DMS 273 (cell line): Measurements from ENCODE around the gene WFDC5.
"Not testable (repeated sequence)": the region's sequence is repeated elsewhere in the genome, so short reads cannot be mapped to it uniquely, and the experiment has no call there.

Source experiments
- DNase-seq: peaks from one replicate; lab custom pipeline; 2025; ENCODE audit not compliant: unreplicated experiment; lab: John Stamatoyannopoulos, UW

WFDC5 gene, protein sequence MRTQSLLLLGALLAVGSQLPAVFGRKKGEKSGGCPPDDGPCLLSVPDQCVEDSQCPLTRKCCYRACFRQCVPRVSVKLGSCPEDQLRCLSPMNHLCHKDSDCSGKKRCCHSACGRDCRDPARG

DNA sequence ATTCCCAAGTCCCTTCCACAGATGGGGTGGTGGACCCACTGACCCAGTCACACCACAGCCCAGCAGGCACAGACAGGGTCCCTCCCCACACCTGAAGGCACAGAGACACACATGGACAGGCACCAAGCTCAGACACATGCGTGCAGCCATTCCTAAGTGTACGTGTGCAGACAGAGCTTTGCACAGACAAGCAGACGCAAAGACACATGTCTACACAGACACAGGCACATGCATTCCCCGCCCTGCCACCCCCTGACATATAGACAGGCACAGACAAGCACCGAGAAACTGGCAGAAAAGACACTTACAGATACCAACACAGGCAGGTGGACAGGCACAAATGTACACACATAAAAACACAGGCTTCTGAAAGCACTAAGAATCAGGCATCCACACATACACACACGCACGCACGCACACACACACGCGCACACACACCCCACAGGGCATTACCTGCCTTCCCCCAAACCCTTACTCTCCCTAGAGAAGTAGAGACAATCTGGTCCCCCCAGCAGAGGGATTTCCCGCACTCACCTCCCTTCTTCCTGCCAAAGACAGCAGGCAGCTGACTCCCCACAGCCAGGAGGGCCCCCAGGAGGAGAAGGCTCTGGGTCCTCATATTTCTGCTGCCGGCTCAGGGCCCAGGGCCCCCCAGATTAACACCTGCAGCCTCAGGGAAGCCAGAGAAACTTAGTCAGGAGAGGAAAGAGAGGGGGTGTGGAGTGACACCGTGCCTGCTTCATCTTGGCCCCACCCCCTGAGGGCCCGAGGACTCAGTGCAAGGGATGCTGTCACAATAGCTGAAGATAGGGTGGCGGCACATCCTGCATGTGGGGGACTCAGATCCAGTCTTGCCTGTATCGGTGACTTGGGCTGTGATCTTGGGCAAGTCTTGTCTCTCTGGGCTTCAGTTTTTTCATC lies at the start of gene WFDC5:
WFDC5 (minus strand) TSS at position 710 of the 921 bp plus-strand sequence; CDS start at position 619, 91 bp downstream.
- DNase-seq, result no peak

DNA sequence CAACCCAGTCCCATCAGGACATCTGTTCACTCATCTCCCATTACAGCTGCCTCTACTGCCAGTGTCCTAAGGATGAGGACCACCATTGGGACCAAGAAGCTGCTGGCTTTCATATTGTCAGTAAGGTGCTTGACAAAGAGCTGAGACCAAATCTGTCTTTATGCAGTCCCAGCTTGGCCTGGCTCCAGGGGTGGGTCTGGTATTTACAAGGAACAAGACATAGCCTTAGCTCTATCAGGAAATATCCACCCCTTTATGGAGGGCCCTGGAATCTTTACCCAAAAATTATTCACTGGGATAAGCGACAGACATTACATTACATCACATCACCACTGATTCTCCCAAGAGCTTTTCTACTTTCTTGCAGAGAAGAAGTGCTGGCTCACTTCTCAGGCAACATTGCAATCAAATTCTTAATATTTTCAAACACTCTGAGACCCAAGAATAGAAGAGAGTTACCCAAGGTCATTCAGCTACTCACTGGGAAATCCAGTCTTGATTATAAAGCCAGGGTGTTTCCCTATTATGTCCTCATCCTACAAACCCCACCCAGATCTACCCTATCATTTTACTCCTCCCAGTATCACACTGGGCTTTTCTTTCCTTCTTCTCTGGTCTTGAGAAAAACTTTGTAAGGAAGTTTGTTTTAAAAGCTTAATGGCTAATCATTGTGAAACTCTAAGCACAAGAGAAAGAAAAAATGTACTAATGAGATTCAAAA lies 48.3 kb upstream of the WFDC5 start:
- DNase-seq, result no peak

DNA sequence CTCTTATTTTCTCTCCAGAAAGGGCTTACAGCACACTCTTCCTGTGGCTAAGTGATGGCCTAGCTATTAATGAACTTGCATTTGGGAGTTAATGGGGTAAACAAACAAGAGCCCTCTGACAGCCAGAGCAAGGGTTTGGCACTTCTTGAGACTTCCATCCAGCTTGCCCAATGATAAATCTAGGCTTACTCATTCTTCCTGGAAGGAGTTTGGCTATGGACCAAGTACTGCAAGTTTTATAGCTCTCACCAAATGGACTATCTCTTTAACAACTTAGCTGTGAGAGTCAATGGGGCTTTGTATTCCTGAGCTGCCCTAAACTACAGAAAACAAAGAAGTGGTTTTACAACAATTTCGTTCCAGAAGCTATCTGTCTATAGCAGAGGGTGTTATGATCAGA lies 43.0 kb upstream of the WFDC5 start:
- DNase-seq, result peak; percentile 49

DNA sequence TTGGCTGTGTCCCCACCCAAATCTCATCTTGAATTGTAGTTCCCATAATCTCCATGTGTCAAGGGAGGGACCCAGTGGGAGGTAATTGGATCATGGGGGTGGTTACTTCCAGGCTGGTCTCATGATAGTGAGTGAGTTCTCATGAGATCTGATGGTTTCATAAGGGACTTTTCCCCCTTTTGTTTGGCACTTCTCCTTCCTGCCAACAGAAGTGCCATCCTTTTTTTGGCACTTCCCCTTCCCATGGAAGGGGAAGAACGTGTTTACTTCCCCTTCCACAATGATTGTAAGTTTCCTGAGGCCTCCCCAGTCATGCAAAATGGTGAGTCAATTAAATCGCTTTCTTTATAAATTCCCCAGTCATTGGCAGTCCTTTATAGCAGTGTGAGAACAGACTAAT lies 41.7 kb upstream of the WFDC5 start:
- no peak for DNase-seq

DNA sequence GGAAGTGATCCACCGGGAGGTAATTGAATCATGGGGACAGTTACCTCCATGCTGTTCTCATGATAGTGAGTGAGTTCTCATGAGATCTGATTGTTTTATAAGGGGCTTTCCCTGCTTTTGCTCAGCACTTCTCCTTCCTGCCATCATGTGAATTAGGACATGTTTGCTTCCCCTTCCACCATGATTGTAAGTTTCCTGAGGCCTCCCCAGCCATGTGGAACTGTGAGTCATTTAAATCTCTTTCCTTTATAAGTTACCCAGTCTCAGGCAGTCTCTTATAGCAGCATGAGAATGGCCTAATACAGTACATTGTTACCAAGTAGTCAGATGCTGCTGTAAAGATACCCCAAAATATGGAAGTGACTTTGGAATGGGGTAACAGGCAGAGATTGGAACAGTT lies 39.8 kb upstream of the WFDC5 start:
- not testable (repeated sequence) for DNase-seq

DNA sequence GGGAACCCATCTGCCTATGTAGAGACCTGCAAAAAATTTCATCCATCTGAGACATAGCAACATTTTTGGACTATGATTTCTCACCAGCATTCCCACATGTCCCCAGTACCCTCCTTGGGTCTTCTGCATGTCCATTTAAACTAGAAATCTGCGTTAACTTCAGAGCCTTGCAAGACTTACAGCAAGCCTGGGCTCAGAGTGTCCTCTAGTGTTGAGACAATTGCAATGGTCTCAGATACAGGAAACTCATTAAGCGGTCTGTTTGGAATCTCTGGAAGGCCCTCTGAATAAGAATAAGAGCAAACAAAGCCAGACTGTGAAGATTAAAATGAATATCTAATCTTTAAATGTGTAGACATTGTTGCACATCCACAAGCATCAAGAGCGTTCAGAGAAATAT lies 39.2 kb upstream of the WFDC5 start:
- DNase-seq, result no peak

DNA sequence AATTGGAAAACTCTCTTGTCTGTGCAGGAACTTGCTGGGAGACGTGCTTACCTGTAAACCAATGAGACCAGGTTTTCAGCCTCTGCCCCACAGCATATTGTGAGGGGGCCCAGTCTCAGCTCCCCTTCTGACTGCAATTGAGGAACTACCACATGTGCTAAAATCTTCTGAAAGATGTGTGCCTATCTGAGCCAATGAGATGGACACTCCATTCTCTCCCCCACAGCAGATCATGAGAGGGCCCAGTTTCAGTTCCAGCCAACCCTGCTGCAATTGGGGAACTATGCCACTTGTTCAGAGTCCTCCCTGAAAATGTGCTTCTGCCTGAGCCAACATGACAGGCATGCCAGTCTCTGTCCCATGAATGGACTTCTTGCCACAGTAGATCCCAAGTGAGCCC lies 38.8 kb upstream of the WFDC5 start:
- DNase-seq, result no peak

DNA sequence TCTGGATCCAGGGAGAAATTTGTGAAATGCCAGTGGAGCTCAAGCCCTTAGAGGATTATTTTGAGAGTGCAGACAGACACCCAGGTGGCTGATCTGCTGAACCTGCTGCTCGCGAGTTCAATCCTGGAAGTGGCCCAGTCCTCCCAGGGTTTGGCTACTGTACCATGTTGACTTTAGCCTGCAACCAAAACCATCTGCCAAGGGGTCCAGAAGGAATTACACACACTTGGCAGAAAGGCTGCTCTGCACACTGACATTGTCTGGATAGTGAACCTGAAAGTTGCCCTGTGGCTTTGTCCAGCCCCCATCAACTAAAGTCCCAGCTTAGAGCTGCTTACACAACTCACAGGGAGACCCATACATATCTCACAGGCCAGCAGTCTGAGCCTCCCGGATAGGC lies 38.2 kb upstream of the WFDC5 start:
- DNase-seq, result peak; percentile 71

DNA sequence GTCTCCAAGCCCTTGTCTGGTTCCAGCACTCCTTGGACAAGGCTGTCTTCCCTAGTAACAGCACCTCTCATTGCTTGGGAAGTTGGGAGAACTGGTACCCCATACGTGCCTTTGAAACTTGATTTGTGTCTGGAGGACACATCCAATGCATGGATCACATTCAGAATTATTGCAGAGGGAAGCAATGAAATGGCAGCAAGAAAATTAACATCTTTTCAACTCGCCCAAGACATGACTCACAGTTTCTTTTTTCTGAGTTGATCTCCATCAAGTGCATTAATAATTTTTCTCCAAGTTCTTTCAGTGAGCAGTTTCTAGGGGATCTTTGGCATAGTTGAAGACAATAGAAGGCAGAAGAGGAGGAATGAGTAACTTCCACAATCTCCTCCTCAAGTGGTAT lies 37.4 kb upstream of the WFDC5 start:
- no peak for DNase-seq

DNA sequence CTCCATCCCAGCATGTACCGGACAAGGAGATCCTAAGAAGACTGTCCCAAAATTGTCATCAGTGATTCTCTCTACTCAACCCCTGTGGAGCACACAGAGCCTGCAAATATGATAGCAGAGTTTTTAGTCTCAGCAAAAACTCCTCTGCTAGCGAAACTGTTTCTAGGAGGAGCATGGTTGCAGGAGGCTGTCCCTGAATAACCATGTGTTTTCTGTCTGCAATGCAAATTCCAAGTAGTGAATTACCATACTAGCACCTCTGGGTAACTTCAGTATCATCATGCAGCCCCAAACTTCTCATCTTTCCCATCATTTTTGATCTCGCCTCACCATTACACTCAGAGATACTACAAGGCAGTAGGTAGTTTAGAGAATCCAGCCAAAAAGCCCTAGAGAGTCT lies 34.1 kb upstream of the WFDC5 start:
- DNase-seq, result no peak

DNA sequence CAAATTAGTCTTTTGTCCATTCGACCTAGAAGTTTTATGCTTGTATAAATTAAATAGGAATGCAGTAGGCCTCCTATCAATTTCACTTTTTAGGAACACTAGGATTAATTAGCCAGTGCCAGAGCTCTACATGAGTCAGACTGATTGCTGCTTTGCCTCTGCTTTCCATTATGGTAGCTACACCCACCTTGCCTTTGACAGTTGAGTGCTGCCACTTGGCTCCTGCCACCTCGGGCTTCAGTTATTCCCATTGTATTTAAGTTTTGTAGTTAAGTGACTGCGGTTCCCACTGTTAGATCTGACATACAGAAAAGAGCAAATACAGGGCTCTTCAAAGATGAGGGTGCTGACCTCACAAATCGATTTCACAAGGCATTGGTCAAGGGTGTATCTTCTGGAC lies 25.9 kb upstream of the WFDC5 start:
- DNase-seq, result no peak

DNA sequence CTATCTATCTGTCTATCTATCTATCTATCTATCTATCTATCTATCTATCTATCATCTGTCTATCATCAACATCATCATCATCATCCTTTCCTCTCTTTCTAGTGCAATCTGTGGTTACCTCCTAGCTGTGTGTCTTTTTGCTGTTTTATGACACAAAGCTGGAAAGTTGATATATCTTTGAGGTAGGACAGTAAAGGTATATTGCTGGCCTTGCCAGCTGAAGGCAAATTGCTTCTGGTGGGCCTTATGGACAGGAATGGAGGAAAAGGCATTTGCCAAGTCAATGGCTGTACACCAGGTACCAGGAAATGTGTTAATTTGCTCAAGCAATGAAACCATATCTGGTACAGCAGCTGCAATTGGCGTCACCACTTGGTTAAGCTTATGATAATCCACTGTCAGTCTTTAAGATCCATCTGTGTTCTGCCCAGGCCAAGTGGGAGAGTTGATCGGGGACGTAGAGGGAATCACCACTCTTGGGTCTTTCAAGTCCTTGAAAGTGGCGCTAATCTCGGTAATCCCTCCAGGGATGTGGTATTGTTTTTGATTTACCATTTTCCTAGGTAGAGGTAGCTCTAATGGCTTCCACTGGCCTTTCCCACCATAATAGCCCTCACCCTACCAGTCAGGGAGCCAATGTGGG lies 24.9 kb upstream of the WFDC5 start:
- DNase-seq, result not testable (repeated sequence)

DNA sequence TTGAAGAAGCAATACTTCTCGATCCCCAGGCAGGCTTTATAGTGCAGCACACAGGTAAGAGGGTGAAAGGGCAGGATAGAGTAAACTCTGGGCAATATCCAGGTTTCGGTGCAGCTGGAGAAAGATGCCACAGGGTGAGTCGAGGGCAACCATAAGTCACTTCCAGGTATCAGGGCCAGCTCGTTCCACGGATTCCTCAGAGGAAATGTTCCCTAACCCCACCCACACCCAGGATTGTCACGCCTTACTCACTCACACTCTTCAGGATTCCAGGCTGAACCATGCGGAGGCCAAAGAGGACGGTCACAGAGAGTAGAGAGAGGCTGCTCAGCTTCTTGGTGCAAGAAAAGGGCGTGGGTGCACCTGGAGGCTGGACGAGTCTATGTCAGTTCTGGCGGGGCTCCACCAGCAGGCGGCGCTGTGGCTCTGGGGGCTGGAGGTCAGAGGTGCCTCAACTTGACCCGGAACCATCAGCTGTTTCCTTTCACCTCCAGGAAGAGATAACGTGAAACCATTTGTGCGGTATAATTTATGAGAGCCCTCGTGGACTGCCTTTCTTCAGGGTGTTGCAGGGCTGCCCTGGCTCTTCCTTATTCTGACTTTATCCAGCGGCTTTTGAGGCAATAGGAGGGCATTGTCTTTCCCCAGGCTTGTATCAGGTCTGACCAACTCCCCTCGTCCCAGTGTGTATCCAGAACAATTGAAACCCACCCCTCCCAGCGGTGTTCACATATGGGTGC lies 23.8 kb upstream of the WFDC5 start:
- DNase-seq, result peak; percentile 72

DNA sequence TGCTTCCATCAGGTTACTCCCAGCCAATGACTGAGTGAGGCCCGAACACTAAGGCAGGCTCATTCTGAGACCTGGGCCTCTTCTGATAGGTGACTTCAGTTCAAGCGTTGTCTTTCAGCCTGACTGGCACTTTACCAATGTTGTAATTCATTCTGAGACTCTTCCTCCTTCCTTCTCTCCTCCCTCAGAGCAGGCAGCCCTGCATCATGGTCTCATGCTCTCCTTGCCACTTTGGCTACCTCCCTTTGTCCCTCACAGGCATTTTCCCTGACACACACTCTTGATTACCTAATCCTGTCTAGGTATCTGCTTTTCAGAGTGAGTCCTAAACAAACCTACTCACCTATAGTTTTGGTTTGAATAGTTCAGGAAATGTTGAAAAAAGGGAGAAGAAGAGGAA lies 21.9 kb upstream of the WFDC5 start:
- no peak for DNase-seq

DNA sequence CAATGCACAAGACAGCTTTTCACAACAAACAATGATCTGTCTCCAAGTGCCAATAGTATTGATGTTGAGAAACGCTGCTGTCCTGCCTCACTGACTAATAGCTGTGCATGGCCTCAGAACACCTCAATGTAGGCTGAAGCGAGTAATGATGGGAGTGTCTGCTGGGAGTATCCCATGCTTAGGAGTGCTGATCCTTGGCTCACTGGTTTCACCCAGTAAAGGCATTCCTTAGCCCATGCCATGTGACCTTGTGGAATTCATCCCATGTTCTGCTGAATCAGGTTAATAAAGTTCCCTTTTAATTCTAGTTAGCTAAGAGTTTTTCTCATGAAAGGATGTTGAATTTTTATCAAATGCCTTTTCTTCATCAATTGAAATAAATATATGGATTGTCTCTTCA lies 13.1 kb upstream of the WFDC5 start:
- DNase-seq, result no peak

DNA sequence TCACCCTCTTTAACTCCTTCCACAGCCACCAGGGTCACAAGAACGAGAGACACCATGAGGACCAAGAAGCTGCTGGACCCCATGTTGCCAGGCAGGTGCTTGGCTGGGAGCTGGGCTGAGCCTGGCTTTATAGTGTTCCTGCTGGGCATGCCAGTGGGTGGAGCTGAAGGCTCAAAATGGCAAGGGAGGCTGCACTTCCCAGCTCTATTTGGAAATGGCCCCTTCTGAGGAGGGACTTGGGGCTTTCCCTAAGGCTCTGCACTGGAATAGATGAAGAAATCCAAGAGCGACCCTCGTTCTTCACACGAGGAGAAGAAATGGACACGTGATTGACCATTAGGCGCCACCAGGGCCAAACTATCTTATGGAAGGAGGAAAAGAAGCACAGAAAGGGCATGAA lies 9.4 kb upstream of the WFDC5 start, which contains the start of gene WFDC12:
WFDC12 (minus strand) TSS at position 101 of the 400 bp plus-strand sequence; CDS start at position 83, 18 bp downstream.
- no peak for DNase-seq

DNA sequence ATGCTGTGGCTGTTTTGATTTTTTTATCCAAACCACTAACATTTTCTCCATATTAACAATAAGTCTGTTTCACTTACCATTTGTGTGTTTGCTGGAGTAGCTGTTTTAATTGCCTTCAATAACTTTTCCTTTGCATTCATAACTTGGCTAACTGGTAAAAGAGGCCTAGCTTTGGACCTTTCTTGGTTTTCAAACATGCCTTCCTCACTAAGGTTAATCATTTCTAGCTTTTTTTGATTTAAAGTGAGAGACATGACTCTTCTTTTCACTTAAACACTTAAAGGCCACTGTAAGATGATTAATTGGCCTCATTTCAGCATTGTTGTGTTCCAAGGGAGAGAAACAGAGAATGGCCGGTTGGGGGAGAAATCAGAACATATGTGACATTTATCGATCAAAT lies 6.4 kb upstream of the WFDC5 start:
- no peak for DNase-seq

DNA sequence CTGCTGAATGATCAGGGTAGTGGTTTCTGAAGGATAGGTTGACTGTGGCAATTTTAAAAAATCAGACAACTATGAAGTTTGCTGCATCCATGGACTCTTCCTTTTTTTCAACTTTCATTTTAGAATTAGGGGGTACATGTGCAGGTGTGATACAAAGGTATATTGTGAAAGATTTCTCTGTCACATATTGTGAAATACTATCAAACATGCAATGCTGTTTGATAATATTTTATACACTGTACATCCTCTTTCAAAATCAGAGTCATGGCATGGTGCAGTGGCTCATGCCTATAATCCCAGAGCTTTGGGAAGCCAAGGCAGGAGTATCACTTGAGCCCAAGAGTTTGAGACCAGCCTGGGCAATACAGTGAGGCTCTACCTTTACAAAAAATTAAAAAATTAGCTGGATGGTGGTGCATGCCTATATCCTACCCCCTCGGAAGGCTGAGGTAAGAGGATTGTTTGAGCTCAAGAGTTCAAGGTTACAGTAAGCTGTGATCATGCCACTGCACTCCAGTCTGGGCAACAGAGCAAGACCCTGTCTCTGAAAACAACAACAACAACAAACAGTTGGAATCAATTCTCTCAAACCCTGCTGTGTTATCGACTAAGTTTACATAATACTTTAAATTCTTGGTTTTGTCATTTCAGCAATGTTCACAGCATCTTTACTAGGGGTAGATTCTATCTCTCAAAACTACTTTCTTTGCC lies 4.7 kb upstream of the WFDC5 start:
- no peak for DNase-seq

DNA sequence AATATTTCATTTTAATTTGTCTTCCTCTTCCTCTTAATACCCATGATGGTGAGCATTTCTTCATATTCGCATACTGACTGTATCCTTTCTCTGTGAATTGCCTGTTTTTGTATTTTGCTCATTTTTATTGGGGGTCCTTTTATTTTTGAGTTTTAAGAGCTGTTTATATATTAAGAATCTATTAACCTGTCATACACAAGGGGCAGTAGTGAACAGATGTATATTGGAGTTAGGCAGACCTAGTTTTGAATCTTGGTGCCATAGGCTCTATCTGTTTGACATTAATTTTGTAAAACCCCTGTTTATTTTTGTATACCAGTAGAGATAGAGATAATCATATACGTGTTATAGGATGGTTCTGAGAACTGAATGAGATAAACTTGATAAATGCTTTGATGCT lies 3.1 kb upstream of the WFDC5 start:
- no peak for DNase-seq

DNA sequence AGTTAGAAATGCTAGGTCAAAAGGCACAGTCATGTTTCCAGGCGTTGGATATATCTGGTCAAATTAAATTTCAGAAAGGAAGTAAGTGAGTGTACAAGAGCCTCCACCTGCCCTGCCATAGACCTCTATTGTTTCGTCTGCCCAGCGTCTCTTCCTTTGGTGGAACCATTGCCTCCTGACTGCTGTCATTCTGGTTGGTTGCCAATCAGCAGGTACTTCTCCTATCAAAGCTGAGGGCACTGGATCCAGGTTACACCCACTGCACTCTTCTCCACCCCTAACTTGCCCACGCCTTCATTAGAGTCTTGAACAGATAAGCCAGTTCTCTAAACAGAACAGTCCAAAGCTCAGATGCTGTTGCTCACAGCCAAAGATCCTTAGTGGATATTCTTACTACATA lies 2.6 kb upstream of the WFDC5 start:
- no peak for DNase-seq
